K562 (cell line): ENCODE data around the gene NEU3. TPM values are rescaled to one million over a fixed set of nuclear protein-coding genes. Genes with fewer than 3 reads are reported as not detected.
A peak's percentile ranks its signal among the peaks of the same experiment; 100 is the strongest.

Experiments used
- CHD4 ChIP-seq: fragments of 200-600 bp; sonication (generic); IDR thresholded peaks from 3 replicates; pipeline ENCODE4 v1.6.1; 2012; ENCODE audit warnings: low read depth, mild to moderate bottlenecking, mixed read lengths, low read length, inconsistent platforms; ENCODE audit not compliant: insufficient read depth, insufficient replicate concordance, poor library complexity, severe bottlenecking
- CXXC5 ChIP-seq: fragments of 250-450 bp; sonication (Bioruptor Pico); IDR thresholded peaks from 2 replicates; pipeline ENCODE4 v1.8.0; 2022; ENCODE audit warnings: inconsistent platforms, mild to moderate bottlenecking, moderate library complexity
- DMBX1 ChIP-seq: fragments of 250-450 bp; sonication (Bioruptor Pico); IDR thresholded peaks from 2 replicates; pipeline ENCODE4 v1.8.0; 2022; ENCODE audit warnings: inconsistent platforms, mild to moderate bottlenecking, moderate library complexity, borderline replicate concordance
- ETS2 ChIP-seq: IDR thresholded peaks from 2 replicates; pipeline ENCODE4 v1.6.1; 2016; ENCODE audit warnings: borderline replicate concordance, missing genetic modification characterization, mild to moderate bottlenecking, moderate library complexity, missing compliant biosample characterization; ENCODE audit not compliant: poor library complexity, severe bottlenecking
- FOXP4 ChIP-seq: sonication (generic); formaldehyde crosslinking; IDR thresholded peaks from 2 replicates; pipeline ENCODE4 v1.8.0; 2022; ENCODE audit warnings: mild to moderate bottlenecking, missing genetic modification reagents, borderline replicate concordance
- HES1 ChIP-seq: fragments of 450-650 bp; IDR thresholded peaks from 2 replicates; pipeline ENCODE4 v1.6.1; 2016; ENCODE audit warnings: low read depth, mild to moderate bottlenecking, moderate library complexity
- HMGXB4 ChIP-seq: sonication (generic); formaldehyde crosslinking; IDR thresholded peaks from 2 replicates; pipeline ENCODE4 v1.8.1; 2023; ENCODE audit warnings: mild to moderate bottlenecking, missing genetic modification reagents
- MECOM ChIP-seq: fragments of 250-450 bp; sonication (Bioruptor Pico); IDR thresholded peaks from 2 replicates; pipeline ENCODE4 v1.8.0; 2022; ENCODE audit warnings: inconsistent platforms
- NR2C2 ChIP-seq, 2 experiments: fragments of 200-800 bp in 1 of 2; sonication (Bioruptor generic) in 1 of 2; sonication (generic) in 1 of 2; formaldehyde crosslinking in 1 of 2; IDR thresholded peaks; 2 replicates each; pipeline versions ENCODE4 v1.6.1 to v1.8.0; 2016 to 2022; ENCODE audit warnings: mild to moderate bottlenecking in 1 of 2, missing compliant biosample characterization in 1 of 2, missing genetic modification characterization in 1 of 2, missing genetic modification reagents in 1 of 2
- RBFOX2 ChIP-seq: fragments of 200-400 bp; formaldehyde crosslinking; IDR thresholded peaks from 2 replicates; pipeline ENCODE4 v1.6.1; 2017; ENCODE audit warnings: low read depth, mild to moderate bottlenecking, low read length, moderate library complexity
- SAP30 ChIP-seq: fragments of 200-600 bp; sonication (generic); IDR thresholded peaks from 2 replicates; pipeline ENCODE4 v1.6.1; 2012; ENCODE audit warnings: borderline replicate concordance, low read depth, mild to moderate bottlenecking, moderate library complexity, low read length, control low read depth, inconsistent platforms; ENCODE audit not compliant: insufficient read depth, poor library complexity, severe bottlenecking
- SP1 ChIP-seq: sonication (generic); formaldehyde crosslinking; IDR thresholded peaks from 2 replicates; pipeline ENCODE4 v1.8.1; 2022; ENCODE audit warnings: mild to moderate bottlenecking, missing genetic modification reagents
- ZNF217 ChIP-seq: sonication (generic); formaldehyde crosslinking; IDR thresholded peaks from 2 replicates; pipeline ENCODE4 v1.8.0; 2022; ENCODE audit warnings: mild to moderate bottlenecking, missing genetic modification reagents
- ZNF354B ChIP-seq: fragments of 250-450 bp; sonication (Bioruptor Pico); IDR thresholded peaks from 2 replicates; pipeline ENCODE4 v1.4.0; 2020
- polyA plus RNA-seq, 8 experiments: library from polyadenylated mRNA; depleted of rRNA in 4 of 8; stranded (reverse) in 5 of 8; unstranded in 3 of 8; fragments of >200 nt; fragmentation: Nextera tagmentation in 2 of 8; fragmentation: Illumina TruSeq in 1 of 8; extraction: Ambion mirVana in 2 of 8; extraction: Trizol in 1 of 8; gene quantifications; 2 replicates each; pipeline versions ENCODE4 v1.2.1 to v1.2.3, GENCODE V29; 2011 to 2014; ENCODE audit warnings: inconsistent platforms in 1 of 8, missing spikeins in 1 of 8
- total RNA-seq, 7 experiments: library from RNA; depleted of rRNA in 6 of 7; stranded (reverse); fragments of >200 nt in 6 of 7; fragmentation: Illumina TruSeq in 2 of 7; extraction: Trizol in 2 of 7; gene quantifications; 2 replicates each; pipeline versions ENCODE4 v1.2.1 to v1.2.3, GENCODE V29; 2011 to 2021; ENCODE audit warnings: low replicate concordance in 1 of 7
- TF ChIP-seq, protein P1 (sequence below): fragments of 250-450 bp; sonication (Bioruptor Pico); IDR thresholded peaks from 2 replicates; pipeline ENCODE4 v1.4.0; 2020; ENCODE audit warnings: mild to moderate bottlenecking, moderate library complexity
- TF ChIP-seq, protein P2 (sequence below): fragments of 250-450 bp; sonication (Bioruptor Pico); IDR thresholded peaks from 2 replicates; pipeline ENCODE4 v1.8.0; 2021; ENCODE audit warnings: mild to moderate bottlenecking, moderate library complexity

The NEU3 gene
- total and polyA plus RNA-seq, 9 of the 15 experiments (the other 6 are each of a cell fraction or from before 2014, with no cell fraction given), result 6.2 to 41.3 (median 31.1) TPM

GRCh38 chr11:74988541-74989259 lies at the start of gene NEU3 (continued):
- TF ChIP-seq, protein P1, sequence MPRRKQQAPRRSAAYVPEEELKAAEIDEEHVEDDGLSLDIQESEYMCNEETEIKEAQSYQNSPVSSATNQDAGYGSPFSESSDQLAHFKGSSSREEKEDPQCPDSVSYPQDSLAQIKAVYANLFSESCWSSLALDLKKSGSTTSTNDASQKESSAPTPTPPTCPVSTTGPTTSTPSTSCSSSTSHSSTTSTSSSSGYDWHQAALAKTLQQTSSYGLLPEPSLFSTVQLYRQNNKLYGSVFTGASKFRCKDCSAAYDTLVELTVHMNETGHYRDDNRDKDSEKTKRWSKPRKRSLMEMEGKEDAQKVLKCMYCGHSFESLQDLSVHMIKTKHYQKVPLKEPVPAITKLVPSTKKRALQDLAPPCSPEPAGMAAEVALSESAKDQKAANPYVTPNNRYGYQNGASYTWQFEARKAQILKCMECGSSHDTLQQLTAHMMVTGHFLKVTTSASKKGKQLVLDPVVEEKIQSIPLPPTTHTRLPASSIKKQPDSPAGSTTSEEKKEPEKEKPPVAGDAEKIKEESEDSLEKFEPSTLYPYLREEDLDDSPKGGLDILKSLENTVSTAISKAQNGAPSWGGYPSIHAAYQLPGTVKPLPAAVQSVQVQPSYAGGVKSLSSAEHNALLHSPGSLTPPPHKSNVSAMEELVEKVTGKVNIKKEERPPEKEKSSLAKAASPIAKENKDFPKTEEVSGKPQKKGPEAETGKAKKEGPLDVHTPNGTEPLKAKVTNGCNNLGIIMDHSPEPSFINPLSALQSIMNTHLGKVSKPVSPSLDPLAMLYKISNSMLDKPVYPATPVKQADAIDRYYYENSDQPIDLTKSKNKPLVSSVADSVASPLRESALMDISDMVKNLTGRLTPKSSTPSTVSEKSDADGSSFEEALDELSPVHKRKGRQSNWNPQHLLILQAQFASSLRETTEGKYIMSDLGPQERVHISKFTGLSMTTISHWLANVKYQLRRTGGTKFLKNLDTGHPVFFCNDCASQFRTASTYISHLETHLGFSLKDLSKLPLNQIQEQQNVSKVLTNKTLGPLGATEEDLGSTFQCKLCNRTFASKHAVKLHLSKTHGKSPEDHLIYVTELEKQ, result no peak
- TF ChIP-seq CXXC5 (CRISPR knock-in tag) (peak; percentile 57; the same call in 1 of the 2 replicates), ZNF217 (CRISPR knock-in tag) (no peak), SAP30 (no peak), FOXP4 (CRISPR knock-in tag) (no peak), MECOM (CRISPR knock-in tag) (no peak), DMBX1 (CRISPR knock-in tag) (no peak), HES1 (no peak), ZNF354B (CRISPR knock-in tag) (no peak), ETS2 (no peak), NR2C2 (CRISPR knock-in tag; IDR thresholded peaks at IDR 0.05) (no peak), NR2C2 (tag; IDR thresholded peaks at IDR 0.05) (no peak), HMGXB4 (CRISPR knock-in tag) (no peak), RBFOX2 (peak; percentile 78), CHD4 (no peak), SP1 (CRISPR knock-in tag) (no peak)
- TF ChIP-seq, protein P2, sequence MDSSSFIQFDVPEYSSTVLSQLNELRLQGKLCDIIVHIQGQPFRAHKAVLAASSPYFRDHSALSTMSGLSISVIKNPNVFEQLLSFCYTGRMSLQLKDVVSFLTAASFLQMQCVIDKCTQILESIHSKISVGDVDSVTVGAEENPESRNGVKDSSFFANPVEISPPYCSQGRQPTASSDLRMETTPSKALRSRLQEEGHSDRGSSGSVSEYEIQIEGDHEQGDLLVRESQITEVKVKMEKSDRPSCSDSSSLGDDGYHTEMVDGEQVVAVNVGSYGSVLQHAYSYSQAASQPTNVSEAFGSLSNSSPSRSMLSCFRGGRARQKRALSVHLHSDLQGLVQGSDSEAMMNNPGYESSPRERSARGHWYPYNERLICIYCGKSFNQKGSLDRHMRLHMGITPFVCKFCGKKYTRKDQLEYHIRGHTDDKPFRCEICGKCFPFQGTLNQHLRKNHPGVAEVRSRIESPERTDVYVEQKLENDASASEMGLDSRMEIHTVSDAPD, result no peak
